HCT116 (cell line): ENCODE results near the gene MAP3K7CL. TPM values are rescaled to one million over a fixed set of nuclear protein-coding genes. Genes with fewer than 3 reads are reported as not detected.

Experiments used
- ATAC-seq: fragments of 200-7000 bp; cut with Tn5 transposase; 2 replicates; pipeline ENCODE4 v1.9.1; 2020; ENCODE audit warnings: mild to moderate bottlenecking, moderate library complexity
- BruUV-seq: library from RNA; stranded (reverse); fragments of 400-500 nt; replicated peaks from 2 replicates; lab custom pipeline; 2021; lab: Mats Ljungman, UMichigan
- CTCF ChIA-PET: fragments of 300-600 bp; sonication (Branson Sonifier 250); formaldehyde crosslinking; loops from one replicate; lab custom pipeline; 2021; ENCODE audit warnings: antibody characterized with exemption; lab: Charles Lee
- POLR2A ChIA-PET: fragments of 300-600, 350-600 bp; sonication (Branson Sonifier 250); formaldehyde crosslinking; loops from one replicate; lab custom pipeline; 2021; ENCODE audit warnings: antibody characterized with exemption; lab: Charles Lee
- RAD21 ChIA-PET, 2 experiments: fragments of 300-600 bp; sonication (Branson Sonifier 250); formaldehyde crosslinking; loops; one replicate each; lab custom pipeline; 2023; ENCODE audit warnings: low total read pairs in 2 of 2; ENCODE audit not compliant: uncharacterized antibody in 2 of 2, unreplicated experiment in 2 of 2, low non-redundant PET in 1 of 2; lab: Charles Lee
- DNase-seq: peaks from one replicate; pipeline ENCODE4 v3.0.0-alpha.2; 2010; ENCODE audit warnings: low read depth, low spot score
- H2AFZ ChIP-seq: fragments of 200-600 bp; shearing (Covaris generic), sonication (generic); 2 replicates; pipeline ENCODE4 v1.6.1; 2017; ENCODE audit warnings: low read depth, mixed run types, mixed read lengths, antibody characterized with exemption, low read length; ENCODE audit not compliant: poor library complexity, severe bottlenecking
- H3K27ac ChIP-seq: 2 replicates; pipeline ENCODE4 v1.5.1; 2012; ENCODE audit warnings: low read depth, low read length
- H3K27me3 ChIP-seq: fragments of 200-600 bp; sonication (generic); 2 replicates; pipeline ENCODE4 v1.6.1; 2016; ENCODE audit warnings: mixed run types, low read length, mixed read lengths; ENCODE audit not compliant: insufficient read depth
- H3K36me3 ChIP-seq, 2 experiments: fragments of 200-500 bp in 1 of 2; fragments of 200-600 bp in 1 of 2; sonication (Bioruptor generic) in 1 of 2; sonication (generic) in 1 of 2; 2 replicates each; pipeline versions ENCODE4 v1.5.1 to v1.6.1; 2014 to 2016; ENCODE audit warnings: low read length in 2 of 2, inconsistent platforms in 1 of 2, mixed read lengths in 1 of 2, mixed run types in 1 of 2; ENCODE audit not compliant: insufficient read depth in 2 of 2, control insufficient read depth in 1 of 2
- H3K4me1 ChIP-seq, 2 experiments: fragments of 200-600 bp in 1 of 2; sonication (generic) in 1 of 2; 2 replicates each; pipeline versions ENCODE4 v1.5.1 to v1.6.1; 2012 to 2017; ENCODE audit warnings: low read length in 2 of 2, inconsistent platforms in 1 of 2, mild to moderate bottlenecking in 1 of 2, mixed read lengths in 1 of 2, mixed run types in 1 of 2, moderate library complexity in 1 of 2; ENCODE audit not compliant: insufficient read depth in 2 of 2, control insufficient read depth in 1 of 2
- H3K4me2 ChIP-seq: fragments of 200-600 bp; sonication (generic); 2 replicates; pipeline ENCODE4 v1.6.1; 2017; ENCODE audit warnings: mixed run types, low read length, mixed read lengths
- H3K4me3 ChIP-seq, 2 experiments: fragments of 200-600 bp in 1 of 2; sonication (generic) in 1 of 2; replicated peaks in 1 of 2; 2 replicates each; pipeline ENCODE4 v1.5.1; 2011 to 2016; ENCODE audit warnings: low read length in 2 of 2, control low read depth in 1 of 2, low read depth in 1 of 2, mild to moderate bottlenecking in 1 of 2, mixed read lengths in 1 of 2, mixed run types in 1 of 2
- H3K79me2 ChIP-seq: fragments of 200-600 bp; sonication (generic); 2 replicates; pipeline ENCODE4 v1.6.1; 2017; ENCODE audit warnings: mild to moderate bottlenecking, mixed run types, low read length, moderate library complexity, mixed read lengths; ENCODE audit not compliant: insufficient read depth
- H3K9ac ChIP-seq: fragments of 200-600 bp; sonication (generic); 2 replicates; pipeline ENCODE4 v1.6.1; 2016; ENCODE audit warnings: low read length, mixed read lengths
- H3K9me2 ChIP-seq: fragments of 200-600 bp; sonication (generic), shearing (Covaris generic); 2 replicates; pipeline ENCODE4 v1.6.1; 2017; ENCODE audit warnings: mixed run types, mild to moderate bottlenecking, moderate library complexity; ENCODE audit not compliant: insufficient read depth
- H3K9me3 ChIP-seq, 2 experiments: fragments of 200-500 bp in 1 of 2; fragments of 200-600 bp in 1 of 2; sonication (Bioruptor generic) in 1 of 2; sonication (generic) in 1 of 2; 2 replicates each; pipeline ENCODE4 v1.6.1; 2014 to 2017; ENCODE audit warnings: low read length in 2 of 2, mixed read lengths in 2 of 2, inconsistent platforms in 1 of 2, low read depth in 1 of 2, mild to moderate bottlenecking in 1 of 2, mixed run types in 1 of 2, moderate library complexity in 1 of 2; ENCODE audit not compliant: control insufficient read depth in 1 of 2, insufficient read depth in 1 of 2
- H4K20me1 ChIP-seq: fragments of 200-600 bp; sonication (generic), shearing (Covaris generic); 2 replicates; pipeline ENCODE4 v1.6.1; 2017; ENCODE audit warnings: mixed run types, mild to moderate bottlenecking, moderate library complexity; ENCODE audit not compliant: insufficient read depth
- ATF3 ChIP-seq: IDR thresholded peaks from 2 replicates; pipeline ENCODE4 v1.6.1; 2012
- CBX3 ChIP-seq: IDR thresholded peaks from 2 replicates; pipeline ENCODE4 v1.6.1; 2012; ENCODE audit warnings: low read depth
- CTCF ChIP-seq, 3 experiments: fragments of 200-600 bp in 1 of 3; sonication (generic) in 1 of 3; IDR thresholded peaks in 2 of 3; conservative IDR thresholded peaks in 1 of 3; 2 replicates each; pipeline ENCODE4 v1.5.1; 2012 to 2017; ENCODE audit warnings: low read depth in 2 of 3, low read length in 2 of 3, antibody characterized with exemption in 1 of 3, borderline replicate concordance in 1 of 3, control low read depth in 1 of 3, mild to moderate bottlenecking in 1 of 3, mixed read lengths in 1 of 3, mixed run types in 1 of 3, moderate library complexity in 1 of 3; ENCODE audit not compliant: insufficient read depth in 1 of 3
- ELF1 ChIP-seq: IDR thresholded peaks from 2 replicates; pipeline ENCODE4 v1.6.1; 2012; ENCODE audit warnings: low read depth, borderline replicate concordance
- EZH2 ChIP-seq: fragments of 200-600 bp; sonication (generic); IDR thresholded peaks from 2 replicates; pipeline ENCODE4 v1.6.1; 2017; ENCODE audit warnings: antibody characterized with exemption, mixed run types
- JUND ChIP-seq: IDR thresholded peaks from 2 replicates; pipeline ENCODE4 v1.6.1; 2012
- REST ChIP-seq: IDR thresholded peaks from 2 replicates; pipeline ENCODE4 v1.6.1; 2012; ENCODE audit warnings: low read depth
- SP1 ChIP-seq: IDR thresholded peaks from 2 replicates; pipeline ENCODE4 v1.6.1; 2012; ENCODE audit warnings: low read depth
- SRF ChIP-seq: IDR thresholded peaks from 2 replicates; pipeline ENCODE4 v1.6.1; 2012; ENCODE audit warnings: low read depth
- ZNF274 ChIP-seq: fragments of 200-500 bp; sonication (Bioruptor generic); IDR thresholded peaks from 2 replicates; pipeline ENCODE4 v1.6.1; 2014; ENCODE audit warnings: mild to moderate bottlenecking, low read depth, low read length, inconsistent platforms
- intact Hi-C: fragments of 100-400 bp; cut with micrococcal nuclease; formaldehyde crosslinking; loops from 2 replicates; pipeline ENCODE4 v1.10.0; 2022
- total RNA-seq: library from RNA; stranded (reverse); gene quantifications from one replicate; pipeline ENCODE4 v1.2.1, GENCODE V29; 2021; ENCODE audit not compliant: unreplicated experiment

The MAP3K7CL gene
- total RNA-seq, 1 experiment from 2014 or later, result 0.57 TPM

GRCh38 chr21:29193072-29193471, 62.6 kb downstream of the MAP3K7CL start:
- ChIA-PET CTCF (no interaction called here), RAD21 (no interaction called here), POLR2A (no interaction called here)
- no peak overlapping the region for H3K9ac ChIP-seq
- peaks cover 5 to 38% of the 10 kb centered on the region in 2 experiments for H3K4me1 ChIP-seq
- H4K20me1 ChIP-seq, result no peaks in the 10 kb centered on the region
- H3K27ac ChIP-seq, result no peak overlapping the region
- H3K27me3 ChIP-seq, result no peaks in the 10 kb centered on the region
- H3K9me3 ChIP-seq, result no peaks in the 10 kb centered on the region
- intact Hi-C loops, result no loop called here
- H3K9me2 ChIP-seq, result no peaks in the 10 kb centered on the region
- no peaks in the 10 kb centered on the region for H3K36me3 ChIP-seq
- ATAC-seq, result no peak
- H3K4me3 ChIP-seq, result no peak overlapping the region
- H3K4me2 ChIP-seq, result no peak overlapping the region
- no peak overlapping the region for H2AFZ ChIP-seq
- DNase-seq, result no peak
- BruUV-seq, result no TSS peak
- H3K79me2 ChIP-seq, result no peaks in the 10 kb centered on the region
- TF ChIP-seq REST, result no peak

GRCh38 chr21:29193901-29194300, 63.5 kb downstream of the MAP3K7CL start:
- no peaks in the 10 kb centered on the region for H3K27me3 ChIP-seq
- no peaks in the 10 kb centered on the region for H3K9me2 ChIP-seq
- H3K27ac ChIP-seq, result no peak overlapping the region
- H3K9ac ChIP-seq, result no peak overlapping the region
- POLR2A ChIA-PET, result no interaction called here
- intact Hi-C loops, result no loop called here
- ATAC-seq (no peak), DNase-seq (no peak)
- H2AFZ ChIP-seq, result no peak overlapping the region
- BruUV-seq, result no TSS peak
- no peak overlapping the region for H3K4me2 ChIP-seq
- H3K4me1 ChIP-seq, result peaks cover 4 to 32% of the 10 kb centered on the region in 2 experiments; a peak in 2 of 4 replicates
- CTCF ChIA-PET, result no interaction called here
- H3K9me3 ChIP-seq, result no peaks in the 10 kb centered on the region
- no peaks in the 10 kb centered on the region for H4K20me1 ChIP-seq
- H3K4me3 ChIP-seq, result no peak overlapping the region
- RAD21 ChIA-PET, result no interaction called here
- TF ChIP-seq ZNF274 (no peak), JUND (no peak), CBX3 (no peak), EZH2 (no peak), ATF3 (no peak), REST (no peak), CTCF (IDR thresholded peaks at IDR 0.05 in 2 of 3, conservative IDR thresholded peaks at IDR 0.05 in 1 of 3; ENCODE audit: borderline replicate concordance in 1 of 3, insufficient read depth in 1 of 3, low read depth in 2 of 3, low read length in 2 of 3) (no peak), SP1 (no peak), SRF (no peak), ELF1 (no peak)
- TF ChIP-seq, all 23 proteins: peak for 0
- Histone ChIP-seq H3K36me3 (no peaks in the 10 kb centered on the region), H3K79me2 (no peaks in the 10 kb centered on the region)
